ENCODE results near the gene CHST5. TPM values are rescaled to one million over a fixed set of nuclear protein-coding genes. Genes with fewer than 3 reads are reported as not detected.
A peak's percentile ranks its signal among the peaks of the same experiment; 100 is the strongest.
"Not testable (repeated sequence)": the region's sequence is repeated elsewhere in the genome, so short reads cannot be mapped to it uniquely, and the experiment has no call there.

CHST5 gene
- total RNA-seq, 1 donor from 2014 or later = 1.4 TPM

GRCh38 chr16:75506574-75506973 lies 29.3 kb downstream of the CHST5 start:
- DNase-seq (ENCODE audit: low spot score) = no peak

GRCh38 chr16:75506107-75506506 lies 29.8 kb downstream of the CHST5 start:
- DNase-seq (ENCODE audit: low spot score) = no peak

- DNase-seq (ENCODE audit: low spot score) = no peak
Measured at GRCh38 chr16:75503801-75504200, 32.1 kb downstream of the CHST5 start.

DNA sequence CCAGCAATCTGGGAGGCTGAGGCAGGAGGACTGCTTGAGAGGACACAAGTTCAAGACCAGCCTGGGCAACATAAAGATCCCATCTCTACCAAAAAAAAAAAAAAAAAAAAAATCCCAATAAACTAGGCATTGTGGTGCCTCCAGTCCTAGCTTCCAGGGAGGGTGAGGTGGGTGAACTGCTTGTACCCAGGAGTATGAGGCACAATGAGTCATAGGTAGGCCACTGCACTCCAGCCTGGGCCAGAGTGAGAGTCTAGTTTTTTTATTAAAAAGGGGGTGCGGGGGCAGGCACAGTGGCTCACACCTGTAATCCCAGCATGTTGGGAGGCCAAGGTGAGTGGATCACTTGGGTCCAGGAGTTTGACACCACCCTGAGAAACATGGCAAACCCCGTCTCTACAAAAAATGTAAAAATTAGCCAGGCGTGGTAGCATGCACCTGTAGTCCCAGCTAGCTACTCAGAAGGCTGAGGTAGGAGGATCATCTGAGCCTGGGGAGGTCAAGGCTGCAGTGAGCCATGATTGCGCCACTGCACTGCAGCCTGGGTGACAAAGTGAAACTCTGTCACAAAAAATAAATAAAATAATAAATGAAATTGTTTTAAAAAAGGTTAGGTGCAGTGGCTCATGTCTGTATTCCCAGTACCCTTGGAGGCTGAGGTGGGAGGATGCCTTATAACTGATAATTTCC lies 32.8 kb downstream of the CHST5 start:
- DNase-seq (ENCODE audit: low spot score) = no peak

DNA sequence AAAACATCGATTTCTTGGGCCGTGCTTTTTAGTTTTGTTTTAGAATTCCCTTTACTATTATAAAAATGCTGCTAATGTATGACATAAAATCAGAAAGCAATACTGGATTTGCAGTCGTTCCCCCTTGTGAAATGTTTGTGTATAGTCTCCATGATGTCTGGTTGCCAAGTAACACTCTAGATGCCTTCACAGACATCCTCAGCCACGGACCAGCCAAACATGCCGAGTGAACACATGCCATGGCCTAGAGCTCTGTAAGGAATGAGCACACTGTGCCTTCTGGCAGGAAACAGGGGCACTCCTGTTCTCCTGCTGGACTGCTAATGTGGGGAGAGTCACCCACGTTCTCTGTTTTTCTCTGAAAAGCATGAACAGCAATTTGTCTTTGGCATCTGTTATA lies 34.1 kb downstream of the CHST5 start:
- DNase-seq (ENCODE audit: low spot score) = peak; percentile 26

DNA sequence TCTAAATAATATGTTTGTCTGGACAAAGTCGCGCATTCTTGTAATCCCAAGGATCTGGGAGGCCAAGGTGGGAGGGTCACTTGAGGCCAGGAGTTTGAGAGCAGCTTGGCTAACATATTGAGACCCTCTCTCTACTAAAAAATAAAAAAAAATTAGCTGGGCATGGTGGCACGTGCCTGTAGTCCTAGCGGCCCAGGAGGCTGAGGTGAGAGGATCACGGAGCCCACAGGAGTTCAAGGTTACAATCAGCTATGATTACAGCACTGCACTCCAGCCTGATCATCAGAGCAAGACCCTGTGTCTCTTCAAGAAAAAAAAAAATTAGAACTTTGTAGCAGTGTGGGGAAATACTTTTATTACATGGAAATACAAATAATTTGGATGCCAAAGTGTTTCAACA lies 34.5 kb downstream of the CHST5 start:
- no peak for DNase-seq (ENCODE audit: low spot score)

- not testable (repeated sequence) for DNase-seq (ENCODE audit: low spot score)
Measured at GRCh38 chr16:75498605-75499322, 37.1 kb downstream of the CHST5 start.

DNA sequence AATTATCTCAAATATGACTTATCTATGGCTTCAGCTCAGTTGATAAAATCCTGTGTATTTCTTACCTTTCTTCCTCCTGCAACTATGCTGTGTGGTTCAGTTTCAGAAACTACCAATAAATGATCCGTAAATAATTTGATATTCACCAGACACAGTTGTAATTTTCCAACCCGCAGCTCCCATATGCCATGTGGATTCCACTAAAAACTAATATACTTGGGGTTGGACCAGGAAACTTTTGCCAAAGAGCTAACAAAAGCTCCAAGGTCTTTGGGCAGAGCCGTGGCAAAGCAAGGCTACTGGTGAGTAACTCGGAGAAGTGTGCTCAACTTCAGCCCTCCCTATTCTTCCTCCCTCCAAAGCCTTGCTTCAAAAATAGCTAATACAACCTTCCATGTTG lies 38.4 kb downstream of the CHST5 start:
- DNase-seq (ENCODE audit: low spot score) = no peak

DNA sequence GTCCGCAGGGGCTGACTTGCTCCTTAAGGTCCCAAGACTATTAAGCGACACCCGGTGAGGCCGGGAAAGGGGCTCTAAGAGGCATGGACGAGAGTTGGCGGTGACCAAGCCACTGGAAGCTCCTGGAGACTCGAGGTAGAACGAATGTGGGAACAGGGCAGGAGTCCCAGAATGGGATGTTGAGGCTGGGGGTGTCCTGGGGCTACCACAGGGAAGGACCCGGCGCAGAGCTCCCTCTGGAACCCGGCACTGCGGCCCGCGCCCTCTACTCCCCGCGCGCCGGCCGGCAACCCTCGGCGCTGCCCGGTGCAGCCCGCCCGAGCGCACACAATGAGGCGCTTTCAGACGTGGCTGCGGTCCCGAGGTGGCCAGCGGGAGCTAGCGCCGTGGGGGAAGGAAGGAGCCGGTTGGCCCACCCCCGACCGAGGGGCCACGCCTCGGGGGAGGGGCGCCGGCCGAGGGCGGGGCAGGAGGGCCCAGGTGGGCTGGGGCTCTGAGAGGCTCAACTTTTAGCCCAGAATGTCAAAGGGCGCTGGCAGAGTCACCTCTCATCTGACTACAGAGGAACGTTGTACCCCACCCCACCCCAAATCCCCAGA lies 40.7 kb downstream of the CHST5 start, which contains the start of gene CHST6:
CHST6 (minus strand) TSS at position 366 of the 599 bp plus-strand sequence. CDS start 15,613 bp downstream, outside the sequence.
- peak; percentile 26 for DNase-seq (ENCODE audit: low spot score)

DNA sequence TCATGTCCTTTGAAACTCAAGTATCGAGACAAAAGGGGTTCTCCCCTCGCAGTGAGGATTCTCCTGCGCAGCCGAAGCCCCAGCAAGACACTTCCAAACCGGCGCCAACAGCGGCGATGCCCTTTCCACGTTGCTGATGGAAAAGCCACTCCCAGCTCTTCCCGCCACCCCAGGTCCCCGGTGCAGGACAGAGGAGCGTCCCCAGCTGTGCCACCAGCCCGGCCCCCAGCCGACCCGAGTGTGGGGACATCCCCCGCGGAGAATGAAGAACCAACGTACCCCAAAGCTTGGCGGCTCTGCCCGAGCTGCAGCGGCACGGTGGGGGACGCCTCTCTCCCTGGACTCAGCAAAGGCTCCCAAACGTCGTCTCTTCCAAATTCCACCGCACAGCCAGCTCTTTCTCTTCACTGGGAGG lies 41.2 kb downstream of the CHST5 start:
- DNase-seq (ENCODE audit: low spot score) = no peak

DNA sequence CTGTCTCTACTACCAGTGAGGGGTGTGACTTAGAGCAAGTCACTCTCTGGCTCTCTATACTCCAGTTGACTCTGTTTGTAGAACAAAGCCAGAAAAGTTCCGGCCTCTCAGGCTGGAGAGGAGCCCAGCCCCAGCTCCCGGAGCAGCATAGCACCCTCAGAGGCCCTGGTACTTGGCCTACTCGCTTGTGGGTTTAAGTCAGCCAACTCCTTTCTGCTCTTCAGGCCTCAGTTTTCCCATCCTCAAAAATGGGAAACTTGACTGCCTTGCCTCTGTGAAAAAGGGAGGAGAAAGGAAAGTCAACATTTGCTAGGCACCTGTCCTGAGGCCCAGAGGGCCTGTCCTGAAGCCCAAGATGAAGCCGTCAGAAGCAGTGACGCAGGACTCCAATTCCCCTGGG lies 41.7 kb downstream of the CHST5 start:
- no peak for DNase-seq (ENCODE audit: low spot score)

GRCh38 chr16:75491876-75492275 lies 44.0 kb downstream of the CHST5 start:
- no peak for DNase-seq (ENCODE audit: low spot score)

- DNase-seq (ENCODE audit: low spot score) = no peak
Measured at GRCh38 chr16:75488322-75488721, 47.6 kb downstream of the CHST5 start.

GRCh38 chr16:75486676-75487313 lies 49.1 kb downstream of the CHST5 start:
- DNase-seq (ENCODE audit: low spot score) = no peak

- peak; percentile 61 for DNase-seq (ENCODE audit: low spot score)
Measured at GRCh38 chr16:75486014-75486675, 49.8 kb downstream of the CHST5 start.

- DNase-seq (ENCODE audit: low spot score) = no peak
Measured at GRCh38 chr16:75485230-75486013, 50.5 kb downstream of the CHST5 start.

DNA sequence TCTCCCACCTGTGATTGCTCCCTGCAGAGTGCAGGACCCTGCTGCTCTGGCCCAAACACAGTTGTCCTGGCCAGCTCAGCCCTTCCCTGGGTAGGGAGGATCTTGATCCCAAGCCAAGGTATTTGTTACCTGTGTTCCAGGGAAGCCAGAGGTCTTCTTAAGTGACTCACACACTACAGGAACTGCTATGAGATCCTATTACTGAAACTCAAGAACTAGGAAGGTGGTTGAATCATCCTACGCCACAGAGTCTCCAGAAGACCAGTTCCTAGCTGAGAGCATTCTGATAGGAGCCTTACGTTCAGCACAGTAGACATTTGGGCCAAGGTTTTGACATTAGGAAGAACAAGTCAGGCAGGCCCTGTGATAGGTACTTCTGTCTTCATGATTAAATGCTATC lies 52.7 kb downstream of the CHST5 start:
- DNase-seq (ENCODE audit: low spot score) = no peak

DNA sequence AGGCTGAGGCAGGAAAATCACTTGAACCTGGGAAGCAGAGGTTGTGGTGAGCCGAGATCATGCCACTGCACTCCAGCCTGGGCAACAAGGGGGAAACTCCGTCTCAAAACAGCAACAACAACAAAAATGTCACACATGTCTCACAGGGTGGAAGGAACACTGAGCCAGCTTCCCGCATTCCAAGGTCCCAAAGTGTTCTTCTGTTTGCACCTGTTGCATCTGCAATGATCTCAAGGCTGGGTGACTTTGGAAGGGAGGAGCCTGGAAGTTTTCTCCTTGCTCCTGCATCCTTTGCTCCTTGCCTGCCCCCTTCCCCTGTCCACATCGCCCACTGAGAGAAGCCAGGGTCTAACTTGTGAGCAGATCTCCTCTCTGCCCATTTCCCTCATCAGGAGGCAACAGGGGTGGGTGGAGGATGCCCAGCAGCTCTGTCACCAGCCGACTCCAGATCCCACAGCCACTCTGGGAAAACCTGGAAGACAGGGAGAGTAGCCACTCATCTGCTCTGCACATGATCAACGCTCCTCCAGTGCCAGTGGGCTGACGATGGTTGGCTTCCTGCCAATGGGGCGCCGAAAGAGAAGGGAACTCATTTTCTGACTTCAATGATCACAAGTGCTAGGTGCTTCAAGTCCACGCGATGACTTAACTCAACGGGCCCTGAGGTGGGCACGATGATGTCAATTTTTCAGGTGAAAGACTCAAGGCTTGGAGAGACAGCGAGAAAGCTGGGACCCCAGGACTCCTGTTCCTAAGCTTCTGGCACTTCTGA lies 53.3 kb downstream of the CHST5 start:
- no peak for DNase-seq (ENCODE audit: low spot score)

- DNase-seq (ENCODE audit: low spot score) = no peak
Measured at GRCh38 chr16:75481475-75481874, 54.4 kb downstream of the CHST5 start.

- no peak for DNase-seq (ENCODE audit: low spot score)
Measured at GRCh38 chr16:75479421-75479990, 56.4 kb downstream of the CHST5 start.
